KOPT-K1 (cell line): ENCODE data around the gene HOXA6.

Source experiments
- H3K27ac ChIP-seq: fragments of 200-600 bp; sonication (generic); 2 replicates; pipeline ENCODE4 v1.5.1; 2016; ENCODE audit warnings: antibody characterized with exemption, mild to moderate bottlenecking, low read depth, low read length; ENCODE audit not compliant: poor library complexity, severe bottlenecking
- H3K36me3 ChIP-seq: fragments of 200-600 bp; sonication (generic); 2 replicates; pipeline ENCODE4 v1.5.1; 2017; ENCODE audit warnings: antibody characterized with exemption, mild to moderate bottlenecking, low read length, moderate library complexity; ENCODE audit not compliant: insufficient read depth
- H3K9me3 ChIP-seq: fragments of 200-600 bp; sonication (generic); 2 replicates; pipeline ENCODE4 v1.5.1; 2017; ENCODE audit warnings: antibody characterized with exemption, low read length, mild to moderate bottlenecking; ENCODE audit not compliant: insufficient read depth, poor library complexity, severe bottlenecking

Gene HOXA6

DNA sequence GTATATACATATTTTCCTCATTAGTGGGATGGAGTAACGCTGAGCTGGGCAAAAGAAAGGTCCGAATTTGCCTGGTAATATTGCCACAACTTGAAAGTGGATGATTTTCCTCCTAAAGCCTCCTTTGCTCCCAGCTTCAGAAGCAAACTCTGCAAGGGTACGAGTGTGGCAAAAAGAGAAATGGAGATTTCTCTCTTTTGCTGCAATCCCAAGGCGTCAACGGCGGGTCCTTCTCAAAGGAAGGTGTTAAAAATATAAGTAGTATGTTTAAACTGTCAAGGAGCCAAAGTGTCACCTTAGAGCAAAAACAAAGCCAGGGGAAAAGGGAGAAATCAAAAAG lies 32.7 kb downstream of the HOXA6 start:
- Histone ChIP-seq H3K27ac (no peak overlapping the region), H3K36me3 (no peaks in the 10 kb centered on the region), H3K9me3 (no peaks in the 10 kb centered on the region)

GRCh38 chr7:27113991-27114769 lies 33.4 kb downstream of the HOXA6 start:
- Histone ChIP-seq H3K9me3 (no peaks in the 10 kb centered on the region), H3K27ac (no peak overlapping the region), H3K36me3 (no peaks in the 10 kb centered on the region)

- no peaks in the 10 kb centered on the region for H3K36me3 ChIP-seq
- no peaks in the 10 kb centered on the region for H3K9me3 ChIP-seq
- no peak overlapping the region for H3K27ac ChIP-seq
Measured at GRCh38 chr7:27112955-27113949, 34.3 kb downstream of the HOXA6 start.

DNA sequence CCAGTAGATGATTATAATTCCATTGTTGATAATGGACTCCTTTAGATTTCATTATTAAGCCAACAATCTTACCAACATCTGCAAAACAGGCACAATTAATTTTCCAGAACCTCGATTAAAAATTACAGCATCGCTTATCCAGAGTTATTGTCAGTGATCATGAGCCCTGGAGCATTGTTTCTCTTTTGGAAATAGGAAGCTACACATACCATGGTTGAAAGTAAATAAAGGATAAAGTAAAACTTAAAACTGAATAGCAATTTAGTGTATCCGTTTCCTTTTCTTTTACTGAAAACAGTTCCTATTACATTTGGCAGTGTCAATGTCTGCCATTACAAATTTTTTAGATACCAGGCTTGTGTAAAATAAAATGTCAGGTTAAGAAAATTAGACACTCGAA lies 35.2 kb downstream of the HOXA6 start:
- Histone ChIP-seq H3K9me3 (no peaks in the 10 kb centered on the region), H3K36me3 (no peaks in the 10 kb centered on the region), H3K27ac (no peak overlapping the region)

DNA sequence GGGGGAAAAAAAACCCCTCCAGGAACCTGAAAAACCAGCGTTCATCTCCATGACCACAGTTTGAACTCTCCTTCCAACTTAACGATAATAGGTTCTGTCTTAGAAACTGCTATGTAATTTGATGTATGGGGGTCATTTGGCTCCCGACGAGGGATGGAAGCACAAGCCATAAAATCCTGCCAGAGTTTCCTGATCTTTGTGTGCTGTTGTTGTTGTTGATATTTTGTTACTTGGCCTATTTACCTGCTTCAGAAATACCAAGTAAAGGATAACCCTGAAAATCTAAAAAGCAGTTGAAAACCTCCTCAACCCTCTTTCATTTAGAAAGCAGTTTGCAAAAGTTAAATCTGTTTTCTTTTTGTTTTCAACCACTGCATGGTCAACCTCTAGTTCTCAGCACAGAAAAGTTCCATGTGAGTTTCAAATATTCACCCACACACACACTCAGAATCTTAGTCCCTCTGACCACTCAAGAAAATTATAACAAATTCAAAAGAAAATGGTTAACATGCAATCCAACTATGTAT lies 35.8 kb downstream of the HOXA6 start:
- Histone ChIP-seq H3K27ac (no peak overlapping the region), H3K9me3 (no peaks in the 10 kb centered on the region), H3K36me3 (no peaks in the 10 kb centered on the region)

DNA sequence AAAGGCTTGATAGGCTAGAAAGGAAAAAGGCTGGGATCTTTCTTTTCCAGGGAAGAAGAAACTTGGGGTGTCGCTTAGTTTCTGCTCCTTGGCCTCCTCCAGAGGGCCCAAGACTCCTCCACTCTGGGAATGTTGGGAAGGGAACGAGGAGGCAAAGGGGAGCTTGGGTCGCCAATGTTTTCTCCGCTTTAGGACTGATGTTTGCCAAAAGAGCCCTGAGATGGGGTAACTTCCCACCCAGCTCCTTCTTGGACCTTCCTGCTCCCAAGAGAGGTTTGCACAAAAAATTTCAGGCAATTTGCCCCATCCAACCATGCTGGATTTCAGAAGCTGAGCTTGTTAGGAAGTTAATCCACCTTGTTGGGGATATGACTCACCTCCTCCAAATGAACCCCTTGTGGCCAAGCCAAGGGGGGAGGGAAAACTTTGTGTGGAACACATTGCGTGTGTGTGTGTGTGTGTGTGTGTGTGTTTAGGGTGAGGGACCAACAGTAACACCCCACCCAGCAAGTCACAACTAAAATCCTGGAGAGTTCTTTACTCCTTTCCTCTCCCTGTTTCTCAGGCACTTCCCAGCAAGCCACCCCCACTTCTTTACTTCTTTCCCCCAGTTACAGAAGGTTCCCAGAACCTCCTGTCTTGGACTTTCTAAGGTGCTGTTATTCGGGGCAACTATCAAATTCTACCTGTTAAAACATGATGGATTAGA lies 36.4 kb downstream of the HOXA6 start:
- Histone ChIP-seq H3K27ac (no peak overlapping the region), H3K9me3 (no peaks in the 10 kb centered on the region), H3K36me3 (no peaks in the 10 kb centered on the region)

GRCh38 chr7:27110186-27111031 lies 37.2 kb downstream of the HOXA6 start:
- no peak overlapping the region for H3K27ac ChIP-seq
- H3K9me3 ChIP-seq, result no peaks in the 10 kb centered on the region

GRCh38 chr7:27109466-27110185 lies 37.9 kb downstream of the HOXA6 start:
- no peaks in the 10 kb centered on the region for H3K9me3 ChIP-seq
- no peaks in the 10 kb centered on the region for H3K36me3 ChIP-seq
- no peak overlapping the region for H3K27ac ChIP-seq

More at GRCh38 chr7:27110186-27111031, 37.2 kb downstream of the HOXA6 start:
- no peaks in the 10 kb centered on the region for H3K36me3 ChIP-seq

DNA sequence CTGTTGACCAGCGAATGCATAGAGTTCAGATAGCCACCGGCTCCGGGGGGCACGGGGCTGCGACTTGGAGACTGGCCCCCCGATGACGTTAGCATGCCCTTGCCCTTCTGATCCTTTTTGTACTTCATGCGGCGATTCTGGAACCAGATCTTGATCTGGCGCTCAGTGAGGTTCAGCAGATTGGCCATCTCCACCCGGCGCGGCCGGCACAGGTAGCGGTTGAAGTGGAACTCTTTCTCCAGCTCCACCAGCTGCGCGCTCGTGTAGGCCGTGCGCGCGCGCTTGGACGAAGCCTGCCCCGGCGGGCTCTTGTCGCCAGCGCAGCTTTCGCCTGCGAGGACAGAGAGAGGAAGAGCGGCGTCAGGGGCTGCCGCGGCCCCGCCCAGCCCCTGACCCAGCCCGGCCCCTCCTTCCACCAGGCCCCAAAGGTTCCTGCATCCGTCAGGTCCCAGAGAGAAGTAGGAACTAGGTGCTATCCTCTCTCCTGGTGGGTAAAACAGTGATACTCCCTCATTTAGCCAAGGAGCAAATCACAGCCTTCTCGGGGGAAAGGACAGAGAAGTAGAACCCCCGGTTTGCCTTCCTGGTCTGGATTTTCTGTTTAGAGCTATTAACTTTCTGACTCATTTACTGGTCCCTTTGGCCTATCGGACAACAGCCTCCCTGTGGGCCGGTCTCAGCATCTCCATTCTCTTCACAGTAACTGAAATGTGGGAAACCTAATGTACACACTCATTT lies 39.0 kb downstream of the HOXA6 start:
- no peak overlapping the region for H3K27ac ChIP-seq
- H3K9me3 ChIP-seq, result no peaks in the 10 kb centered on the region

GRCh38 chr7:27107391-27108381 lies 39.9 kb downstream of the HOXA6 start:
- peaks cover 4% of the 10 kb centered on the region for H3K9me3 ChIP-seq
- H3K27ac ChIP-seq, result no peak overlapping the region
- no peaks in the 10 kb centered on the region for H3K36me3 ChIP-seq

More for the DNA sequence above, 39.0 kb downstream of the HOXA6 start:
- H3K36me3 ChIP-seq, result no peaks in the 10 kb centered on the region

- Histone ChIP-seq H3K9me3 (peaks cover 4% of the 10 kb centered on the region), H3K27ac (no peak overlapping the region), H3K36me3 (no peaks in the 10 kb centered on the region)
Measured at GRCh38 chr7:27106901-27107240, 40.7 kb downstream of the HOXA6 start.

- no peaks in the 10 kb centered on the region for H3K36me3 ChIP-seq
- peaks cover 4% of the 10 kb centered on the region for H3K9me3 ChIP-seq
- H3K27ac ChIP-seq, result no peak overlapping the region
Measured at GRCh38 chr7:27106181-27106900, 41.2 kb downstream of the HOXA6 start.
